ENCODE measurements around the gene DDX51. TPM values are rescaled to one million over a fixed set of nuclear protein-coding genes. Genes with fewer than 3 reads are reported as not detected.

Gene DDX51
- total RNA-seq, 1 experiment from 2014 or later: 38.1 TPM

DNA sequence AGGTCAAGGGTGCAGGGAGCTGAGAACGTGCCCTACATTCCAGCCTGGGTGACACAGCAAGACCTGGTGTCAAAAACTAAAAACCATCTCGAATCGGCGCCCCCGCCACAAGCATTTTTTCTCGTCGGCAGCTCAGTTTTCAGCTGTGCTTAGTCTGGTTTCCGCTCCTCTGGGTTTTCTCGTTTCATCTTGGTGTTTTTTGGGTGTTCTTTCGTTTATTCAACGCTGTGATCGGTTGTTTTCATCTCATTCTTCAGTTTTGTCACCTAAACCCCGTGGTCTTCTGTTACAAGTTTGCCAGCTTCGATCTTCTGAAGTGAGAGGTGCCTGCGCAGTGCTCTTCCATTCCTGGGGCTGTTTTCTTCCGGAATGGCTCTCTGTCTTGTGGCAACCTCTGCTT, 41.6 kb upstream of the DDX51 start:
- H3K9ac ChIP-seq (ENCODE audit: low read length): no peak overlapping the region
- H3K4me1 ChIP-seq (ENCODE audit: control insufficient read depth in 1 of 2, insufficient read depth in 2 of 2, low read length in 2 of 2): peaks cover 7 to 22% of the 10 kb centered on the region in 2 experiments
- H3K4me3 ChIP-seq (replicated peaks in 1 of 2; ENCODE audit: low read depth in 1 of 2, low read length in 2 of 2): no peak overlapping the region
- DNase-seq (ENCODE audit: low read depth, low spot score) (no peak), ATAC-seq (no peak)
- BruUV-seq (replicated peaks): no TSS peak
- H3K27me3 ChIP-seq (ENCODE audit: insufficient read depth, low read length): 0 out of 2 replicates have a peak, but pooled peaks cover 6% of the 10 kb centered on the region
- no peak overlapping the region for H3K4me2 ChIP-seq (ENCODE audit: low read length)
- intact Hi-C loops (cut with micrococcal nuclease): no loop called here
- H3K9me2 ChIP-seq (ENCODE audit: insufficient read depth): no peaks in the 10 kb centered on the region
- no peaks in the 10 kb centered on the region for H4K20me1 ChIP-seq (ENCODE audit: insufficient read depth)
- no peak overlapping the region for H3K27ac ChIP-seq (ENCODE audit: low read depth, low read length)
- ChIA-PET RAD21 (ENCODE audit: low non-redundant PET in 1 of 2, low total read pairs in 2 of 2, uncharacterized antibody in 2 of 2, unreplicated experiment in 2 of 2) (no interaction called here), CTCF (no interaction called here), POLR2A (no interaction called here)
- H3K9me3 ChIP-seq (ENCODE audit: control insufficient read depth in 1 of 2, insufficient read depth in 1 of 2, low read depth in 1 of 2, low read length in 2 of 2): no peaks in the 10 kb centered on the region
- TF ChIP-seq SRF (IDR thresholded peaks at IDR 0.05; ENCODE audit: low read depth) (no peak), CBX3 (IDR thresholded peaks at IDR 0.05; ENCODE audit: low read depth) (no peak), EZH2phosphoT487 (IDR thresholded peaks at IDR 0.05; ENCODE audit: borderline replicate concordance) (no peak), POLR2A (IDR thresholded peaks at IDR 0.05; ENCODE audit: borderline replicate concordance, extremely low read depth, insufficient read depth, insufficient read length) (no peak), EGR1 (IDR thresholded peaks at IDR 0.05; ENCODE audit: low read depth) (no peak), RAD21 (IDR thresholded peaks at IDR 0.05; ENCODE audit: low read depth) (no peak), POLR2AphosphoS5 (IDR thresholded peaks at IDR 0.05; ENCODE audit: low read depth, low read length) (no peak), ZNF274 (IDR thresholded peaks at IDR 0.05; ENCODE audit: low read depth, low read length) (no peak), ELF1 (IDR thresholded peaks at IDR 0.05; ENCODE audit: borderline replicate concordance, low read depth) (no peak)
- TF ChIP-seq, protein P1, sequence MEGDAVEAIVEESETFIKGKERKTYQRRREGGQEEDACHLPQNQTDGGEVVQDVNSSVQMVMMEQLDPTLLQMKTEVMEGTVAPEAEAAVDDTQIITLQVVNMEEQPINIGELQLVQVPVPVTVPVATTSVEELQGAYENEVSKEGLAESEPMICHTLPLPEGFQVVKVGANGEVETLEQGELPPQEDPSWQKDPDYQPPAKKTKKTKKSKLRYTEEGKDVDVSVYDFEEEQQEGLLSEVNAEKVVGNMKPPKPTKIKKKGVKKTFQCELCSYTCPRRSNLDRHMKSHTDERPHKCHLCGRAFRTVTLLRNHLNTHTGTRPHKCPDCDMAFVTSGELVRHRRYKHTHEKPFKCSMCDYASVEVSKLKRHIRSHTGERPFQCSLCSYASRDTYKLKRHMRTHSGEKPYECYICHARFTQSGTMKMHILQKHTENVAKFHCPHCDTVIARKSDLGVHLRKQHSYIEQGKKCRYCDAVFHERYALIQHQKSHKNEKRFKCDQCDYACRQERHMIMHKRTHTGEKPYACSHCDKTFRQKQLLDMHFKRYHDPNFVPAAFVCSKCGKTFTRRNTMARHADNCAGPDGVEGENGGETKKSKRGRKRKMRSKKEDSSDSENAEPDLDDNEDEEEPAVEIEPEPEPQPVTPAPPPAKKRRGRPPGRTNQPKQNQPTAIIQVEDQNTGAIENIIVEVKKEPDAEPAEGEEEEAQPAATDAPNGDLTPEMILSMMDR (IDR thresholded peaks at IDR 0.05 in 2 of 3, conservative IDR thresholded peaks at IDR 0.05 in 1 of 3; ENCODE audit: borderline replicate concordance in 1 of 3, insufficient read depth in 1 of 3, low read depth in 2 of 3, low read length in 2 of 3): no peak
- TF ChIP-seq, protein P2, sequence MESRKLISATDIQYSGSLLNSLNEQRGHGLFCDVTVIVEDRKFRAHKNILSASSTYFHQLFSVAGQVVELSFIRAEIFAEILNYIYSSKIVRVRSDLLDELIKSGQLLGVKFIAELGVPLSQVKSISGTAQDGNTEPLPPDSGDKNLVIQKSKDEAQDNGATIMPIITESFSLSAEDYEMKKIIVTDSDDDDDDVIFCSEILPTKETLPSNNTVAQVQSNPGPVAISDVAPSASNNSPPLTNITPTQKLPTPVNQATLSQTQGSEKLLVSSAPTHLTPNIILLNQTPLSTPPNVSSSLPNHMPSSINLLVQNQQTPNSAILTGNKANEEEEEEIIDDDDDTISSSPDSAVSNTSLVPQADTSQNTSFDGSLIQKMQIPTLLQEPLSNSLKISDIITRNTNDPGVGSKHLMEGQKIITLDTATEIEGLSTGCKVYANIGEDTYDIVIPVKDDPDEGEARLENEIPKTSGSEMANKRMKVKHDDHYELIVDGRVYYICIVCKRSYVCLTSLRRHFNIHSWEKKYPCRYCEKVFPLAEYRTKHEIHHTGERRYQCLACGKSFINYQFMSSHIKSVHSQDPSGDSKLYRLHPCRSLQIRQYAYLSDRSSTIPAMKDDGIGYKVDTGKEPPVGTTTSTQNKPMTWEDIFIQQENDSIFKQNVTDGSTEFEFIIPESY (IDR thresholded peaks at IDR 0.05; ENCODE audit: extremely low read depth, insufficient replicate concordance, low read length): no peak
- H3K79me2 ChIP-seq (ENCODE audit: insufficient read depth, low read length): no peaks in the 10 kb centered on the region
- no peak overlapping the region for H2AFZ ChIP-seq (ENCODE audit: low read depth, low read length, poor library complexity, severe bottlenecking)
- H3K36me3 ChIP-seq (ENCODE audit: control insufficient read depth in 1 of 2, insufficient read depth in 2 of 2, low read length in 2 of 2): no peaks in the 10 kb centered on the region

Data from HCT116 (cell line).